SK-N-MC (cell line): ENCODE data around the gene OPCML.

Experiments used
- DNase-seq: peaks from one replicate; pipeline ENCODE4 v3.0.0-alpha.2; 2011; ENCODE audit warnings: low read depth, low spot score
- H3K27ac ChIP-seq: fragments of 200-600 bp; sonication (generic); 2 replicates; pipeline ENCODE4 v1.5.1; 2016; ENCODE audit warnings: mixed run types
- H3K36me3 ChIP-seq: fragments of 200-600 bp; sonication (generic); 2 replicates; pipeline ENCODE4 v1.6.1; 2017; ENCODE audit warnings: antibody characterized with exemption, low read length, mixed read lengths; ENCODE audit not compliant: insufficient read depth
- H3K4me3 ChIP-seq: fragments of 200-600 bp; sonication (generic); 2 replicates; pipeline ENCODE4 v1.5.1; 2016
- H3K9ac ChIP-seq: fragments of 200-600 bp; sonication (generic); 2 replicates; pipeline ENCODE4 v1.8.0; 2017; ENCODE audit warnings: mixed run types, mixed read lengths; ENCODE audit not compliant: insufficient read length
- H3K9me3 ChIP-seq: fragments of 200-600 bp; sonication (generic); 2 replicates; pipeline ENCODE4 v1.6.1; 2017; ENCODE audit warnings: low read depth, mild to moderate bottlenecking, antibody characterized with exemption, low read length, moderate library complexity, mixed read lengths
- EZH2 ChIP-seq: fragments of 200-600 bp; sonication (generic); IDR thresholded peaks from one replicate; pipeline ENCODE4 v1.6.1; 2017; ENCODE audit warnings: antibody characterized with exemption
- FOXP2 ChIP-seq: optimal IDR thresholded peaks from 2 replicates; pipeline ENCODE3; 2011; ENCODE audit warnings: mild to moderate bottlenecking, moderate library complexity; ENCODE audit not compliant: insufficient read depth; ENCODE audit errors: extremely low read length, control extremely low read depth
- POLR2AphosphoS5 ChIP-seq: IDR thresholded peaks from 2 replicates; pipeline ENCODE4 v1.6.1; 2012; ENCODE audit warnings: mild to moderate bottlenecking, low read depth, low read length, borderline replicate concordance

The OPCML gene

DNA sequence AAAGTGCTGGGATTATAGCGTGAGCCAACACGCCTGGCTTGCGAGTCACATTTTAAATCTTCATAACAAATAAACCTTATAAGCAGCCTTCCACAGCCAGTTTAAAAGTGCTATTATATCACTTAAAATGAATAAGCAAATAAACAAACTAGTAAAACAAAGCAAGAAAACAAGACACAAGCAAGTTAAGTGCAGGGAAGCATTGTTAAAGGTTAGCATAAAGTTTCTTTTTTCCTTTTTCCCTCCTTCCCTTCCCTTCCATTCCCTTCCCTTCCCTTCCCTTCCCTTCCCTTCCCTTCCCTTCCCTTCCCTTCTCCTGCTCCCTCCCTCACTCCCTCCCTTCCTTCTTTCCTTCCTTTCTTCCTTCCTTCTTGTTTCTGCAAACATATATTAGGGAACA, 278.7 kb downstream of the OPCML start:
- no peak for DNase-seq

DNA sequence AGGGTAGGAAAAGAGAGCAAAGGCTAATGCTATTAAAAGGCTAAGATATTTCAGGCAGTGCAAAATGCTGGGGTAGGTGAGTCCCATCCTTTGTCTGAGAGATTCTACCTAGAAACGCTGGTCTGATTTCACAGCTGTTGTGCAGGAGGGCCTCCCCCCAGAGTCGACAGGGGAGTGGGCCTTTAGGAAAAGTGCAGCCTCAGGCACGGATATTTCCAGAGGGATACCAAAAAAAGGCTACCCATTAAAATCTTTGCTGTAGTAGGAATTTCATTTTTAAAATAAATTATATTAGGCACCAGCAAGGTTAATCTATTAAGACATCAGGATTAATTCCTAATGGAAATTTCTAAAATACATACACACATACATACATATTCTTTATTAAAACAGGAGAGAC, 280.5 kb downstream of the OPCML start:
- Histone ChIP-seq H3K9me3 (no peaks in the 10 kb centered on the region), H3K27ac (no peak overlapping the region), H3K9ac (no peak overlapping the region), H3K4me3 (no peak overlapping the region), H3K36me3 (no peaks in the 10 kb centered on the region)
- TF ChIP-seq FOXP2 (no peak), POLR2AphosphoS5 (no peak), EZH2 (no peak)
- no peak for DNase-seq

More for the DNA sequence above, 278.7 kb downstream of the OPCML start:
- Histone ChIP-seq H3K9ac (no peak overlapping the region), H3K27ac (no peak overlapping the region), H3K36me3 (no peaks in the 10 kb centered on the region), H3K9me3 (no peaks in the 10 kb centered on the region), H3K4me3 (no peak overlapping the region)
- TF ChIP-seq FOXP2 (no peak), EZH2 (no peak), POLR2AphosphoS5 (no peak)

GRCh38 chr11:133249530-133249929, 282.8 kb downstream of the OPCML start:
- H3K9ac ChIP-seq: no peak overlapping the region
- TF ChIP-seq POLR2AphosphoS5 (no peak), FOXP2 (no peak), EZH2 (no peak)

DNA sequence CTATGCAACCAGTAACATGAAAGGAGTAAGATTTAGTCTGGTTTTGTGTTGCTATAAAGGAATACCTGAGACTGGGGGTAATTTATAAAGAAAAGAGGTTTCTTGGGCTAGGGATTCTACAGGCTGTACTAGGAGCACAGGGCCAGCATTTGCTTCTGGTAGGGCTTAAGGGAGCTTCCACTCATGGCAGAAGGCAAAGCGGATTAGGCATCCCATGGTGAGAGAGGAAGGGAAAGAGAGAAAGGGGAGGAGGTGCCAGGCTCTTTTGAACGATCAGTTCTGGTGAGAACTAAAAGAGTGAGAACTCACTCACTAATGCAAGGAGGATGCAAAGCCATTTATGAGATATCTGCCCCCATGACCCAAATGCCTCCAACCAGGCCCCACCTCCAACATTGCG, 283.2 kb downstream of the OPCML start:
- no peaks in the 10 kb centered on the region for H3K9me3 ChIP-seq
- no peak overlapping the region for H3K4me3 ChIP-seq
- DNase-seq: no peak
- H3K36me3 ChIP-seq: no peaks in the 10 kb centered on the region
- no peak for TF ChIP-seq EZH2
- no peak for TF ChIP-seq POLR2AphosphoS5
- no peak for TF ChIP-seq FOXP2
- H3K27ac ChIP-seq: no peak overlapping the region
- H3K9ac ChIP-seq: no peak overlapping the region

More at GRCh38 chr11:133249530-133249929, 282.8 kb downstream of the OPCML start:
- Histone ChIP-seq H3K9me3 (no peaks in the 10 kb centered on the region), H3K36me3 (no peaks in the 10 kb centered on the region), H3K27ac (no peak overlapping the region), H3K4me3 (no peak overlapping the region)
- no peak for DNase-seq

- no peak for TF ChIP-seq EZH2
- TF ChIP-seq POLR2AphosphoS5: no peak
- no peak for TF ChIP-seq FOXP2
- H3K36me3 ChIP-seq: no peaks in the 10 kb centered on the region
- no peak overlapping the region for H3K27ac ChIP-seq
- H3K4me3 ChIP-seq: no peak overlapping the region
- H3K9ac ChIP-seq: no peak overlapping the region
- no peak for DNase-seq
- no peaks in the 10 kb centered on the region for H3K9me3 ChIP-seq
These were observed 288.5 kb downstream of the OPCML start for GRCh38 chr11:133243832-133244231.

- TF ChIP-seq FOXP2 (no peak), POLR2AphosphoS5 (no peak), EZH2 (no peak)
- DNase-seq: no peak
These were observed 291.2 kb downstream of the OPCML start for GRCh38 chr11:133240908-133241655.

DNA sequence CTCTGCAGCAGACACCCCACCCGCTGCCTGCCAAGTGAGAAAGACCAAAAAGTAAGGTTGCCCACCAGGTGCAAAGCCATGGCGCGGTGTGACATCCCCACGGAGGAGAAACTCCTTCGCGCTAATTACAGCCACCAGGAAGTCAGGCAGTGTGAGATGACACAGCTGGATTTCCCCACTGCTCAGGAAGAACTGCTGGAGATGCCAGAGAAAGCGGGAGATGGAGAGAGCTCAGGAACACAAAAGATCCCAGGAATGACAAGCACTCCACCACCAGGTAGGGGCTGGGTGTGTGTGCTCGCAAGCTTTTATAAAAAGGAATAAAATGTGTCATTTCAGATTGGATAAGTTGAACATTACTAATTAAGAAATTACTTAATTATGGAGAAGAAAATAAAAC, 292.7 kb downstream of the OPCML start:
- no peak for DNase-seq
- Histone ChIP-seq H3K9me3 (no peaks in the 10 kb centered on the region), H3K36me3 (no peaks in the 10 kb centered on the region), H3K4me3 (no peak overlapping the region), H3K27ac (no peak overlapping the region), H3K9ac (no peak overlapping the region)
- TF ChIP-seq FOXP2 (no peak), EZH2 (no peak), POLR2AphosphoS5 (no peak)

More at GRCh38 chr11:133240908-133241655, 291.2 kb downstream of the OPCML start:
- H3K27ac ChIP-seq: no peak overlapping the region
- no peaks in the 10 kb centered on the region for H3K9me3 ChIP-seq
- no peak overlapping the region for H3K9ac ChIP-seq
- H3K4me3 ChIP-seq: no peak overlapping the region
- no peaks in the 10 kb centered on the region for H3K36me3 ChIP-seq

GRCh38 chr11:133238495-133238894, 293.8 kb downstream of the OPCML start:
- Histone ChIP-seq H3K27ac (no peak overlapping the region), H3K9ac (no peak overlapping the region), H3K9me3 (no peaks in the 10 kb centered on the region), H3K36me3 (no peaks in the 10 kb centered on the region), H3K4me3 (no peak overlapping the region)
- DNase-seq: no peak
- TF ChIP-seq FOXP2 (no peak), EZH2 (no peak), POLR2AphosphoS5 (no peak)

- no peaks in the 10 kb centered on the region for H3K9me3 ChIP-seq
- H3K9ac ChIP-seq: no peak overlapping the region
- no peaks in the 10 kb centered on the region for H3K36me3 ChIP-seq
- DNase-seq: no peak
- TF ChIP-seq POLR2AphosphoS5 (no peak), EZH2 (no peak), FOXP2 (no peak)
- H3K4me3 ChIP-seq: no peak overlapping the region
- no peak overlapping the region for H3K27ac ChIP-seq
These were observed 294.3 kb downstream of the OPCML start for GRCh38 chr11:133238027-133238426.
